ENCODE results near the gene RNF212.
A peak's percentile ranks its signal among the peaks of the same experiment; 100 is the strongest.
"Not testable (repeated sequence)": the region's sequence is repeated elsewhere in the genome, so short reads cannot be mapped to it uniquely, and the experiment has no call there.

Gene RNF212

GRCh38 chr4:1057403-1057745, 56.0 kb downstream of the RNF212 start:
- H3K36me3 ChIP-seq, result no peaks in the 10 kb centered on the region
- intact Hi-C loops (cut with DNase I; ENCODE audit: low total_unique reads), result no loop called here
- peaks cover 0 to 25% (median 17%) of the 10 kb centered on the region in 4 donors for H3K4me1 ChIP-seq
- H3K4me3 ChIP-seq, result no peak overlapping the region
- H3K27me3 ChIP-seq, result peaks cover 0 to 74% of the 10 kb centered on the region in 2 donors
- no peak for DNase-seq
- TF ChIP-seq CTCF (IDR thresholded peaks at IDR 0.05), result no peak
- no peak overlapping the region for H3K27ac ChIP-seq
- no peaks in the 10 kb centered on the region for H3K9me3 ChIP-seq

GRCh38 chr4:1056671-1057402, 56.5 kb downstream of the RNF212 start:
- Histone ChIP-seq H3K27me3 (peaks cover 0 to 76% of the 10 kb centered on the region in 2 donors), H3K36me3 (no peaks in the 10 kb centered on the region), H3K4me3 (no peak overlapping the region), H3K4me1 (peaks cover 0 to 30% (median 19%) of the 10 kb centered on the region in 4 donors), H3K27ac (no peak overlapping the region), H3K9me3 (no peaks in the 10 kb centered on the region)
- intact Hi-C loops (cut with DNase I; ENCODE audit: low total_unique reads), result no loop called here
- no peak for TF ChIP-seq CTCF (IDR thresholded peaks at IDR 0.05)
- DNase-seq, result peak in 1 of 2 donors; percentile 56

GRCh38 chr4:1055721-1056590, 57.4 kb downstream of the RNF212 start:
- no peak for TF ChIP-seq CTCF (IDR thresholded peaks at IDR 0.05)
- Histone ChIP-seq H3K4me3 (no peak overlapping the region), H3K4me1 (peaks cover 0 to 30% (median 19%) of the 10 kb centered on the region in 4 donors), H3K27ac (no peak overlapping the region), H3K36me3 (no peaks in the 10 kb centered on the region), H3K9me3 (no peaks in the 10 kb centered on the region), H3K27me3 (peaks cover 0 to 76% of the 10 kb centered on the region in 2 donors)
- peak in 1 of 2 donors; percentile 48 for DNase-seq
- intact Hi-C loops (cut with DNase I; ENCODE audit: low total_unique reads), result no loop called here

GRCh38 chr4:1055243-1055701, 58.1 kb downstream of the RNF212 start:
- H3K4me3 ChIP-seq; intact Hi-C loops (cut with DNase I; ENCODE audit: low total_unique reads); H3K9me3 ChIP-seq; H3K36me3 ChIP-seq; H3K27ac ChIP-seq: not testable (repeated sequence)
- peaks cover 0 to 76% of the 10 kb centered on the region in 2 donors for H3K27me3 ChIP-seq
- peak in 1 of 2 donors; percentile 38 for DNase-seq
- H3K4me1 ChIP-seq, result peaks cover 0 to 30% (median 19%) of the 10 kb centered on the region in 4 donors

- peaks cover 0 to 78% of the 10 kb centered on the region in 2 donors for H3K27me3 ChIP-seq
Observed at GRCh38 chr4:1054696-1055242, 58.6 kb downstream of the RNF212 start.

DNA sequence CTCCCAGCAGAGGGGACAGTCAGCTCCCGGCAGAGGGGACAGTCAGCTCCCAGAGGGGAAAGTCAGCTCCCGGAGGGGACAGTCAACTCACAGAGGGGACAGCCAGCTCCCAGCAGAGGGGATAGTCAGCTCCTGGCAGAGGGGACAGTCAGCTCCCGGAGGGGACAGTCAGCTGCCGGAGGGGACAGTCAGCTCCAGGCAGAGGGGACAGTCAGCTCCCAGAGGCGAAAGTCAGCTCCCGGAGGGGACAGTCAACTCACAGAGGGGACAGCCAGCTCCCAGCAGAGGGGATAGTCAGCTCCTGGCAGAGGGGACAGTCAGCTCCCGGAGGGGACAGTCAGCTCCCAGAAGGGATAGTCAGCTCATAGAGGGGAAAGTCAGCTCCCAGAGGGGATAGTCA, 59.5 kb downstream of the RNF212 start:
- Histone ChIP-seq H3K4me3 (peak overlapping the region in 1 of 2 donors; percentile 6), H3K4me1 (peaks cover 0 to 29% (median 19%) of the 10 kb centered on the region in 4 donors), H3K27me3 (peaks cover 0 to 80% of the 10 kb centered on the region in 2 donors)
- H3K9me3 ChIP-seq; H3K36me3 ChIP-seq; intact Hi-C loops (cut with DNase I; ENCODE audit: low total_unique reads); H3K27ac ChIP-seq: not testable (repeated sequence)
- peak in 1 of 2 donors; percentile 28 for DNase-seq

More at GRCh38 chr4:1054696-1055242, 58.6 kb downstream of the RNF212 start:
- DNase-seq, result peak in 1 of 2 donors; percentile 35
- peaks cover 0 to 30% (median 19%) of the 10 kb centered on the region in 4 donors for H3K4me1 ChIP-seq
- intact Hi-C loops (cut with DNase I; ENCODE audit: low total_unique reads); H3K27ac ChIP-seq; H3K36me3 ChIP-seq; H3K4me3 ChIP-seq; H3K9me3 ChIP-seq: not testable (repeated sequence)
